HL-60 (cell line): ENCODE data around the gene AP1AR.

Experiments used
- DNase-seq, 2 experiments: peaks; one replicate each; pipeline ENCODE4 v3.0.0-alpha.2; 2010 to 2020; ENCODE audit warnings: low read depth in 1 of 2, low spot score in 1 of 2
- H3K27ac ChIP-seq: fragments of 250-450 bp; sonication (Bioruptor Pico); replicated peaks from 2 replicates; pipeline ENCODE4 v1.5.1; 2020; ENCODE audit warnings: mild to moderate bottlenecking, moderate library complexity
- H3K27me3 ChIP-seq: fragments of 250-450 bp; sonication (Bioruptor Pico); 2 replicates; pipeline ENCODE4 v1.5.1; 2021; ENCODE audit warnings: mild to moderate bottlenecking, moderate library complexity; ENCODE audit not compliant: insufficient read depth, poor library complexity, severe bottlenecking
- H3K4me3 ChIP-seq: replicated peaks from 2 replicates; pipeline ENCODE4 v1.5.1; 2011; ENCODE audit warnings: mild to moderate bottlenecking, control low read depth, low read length; ENCODE audit not compliant: insufficient read depth
- CTCF ChIP-seq: IDR thresholded peaks from one replicate; pipeline ENCODE4 v1.5.1; 2011; ENCODE audit warnings: low read length, control low read depth, inconsistent platforms; ENCODE audit not compliant: insufficient read depth
- GABPA ChIP-seq: IDR thresholded peaks from 2 replicates; pipeline ENCODE4 v1.6.1; 2012; ENCODE audit warnings: low read depth
- POLR2AphosphoS5 ChIP-seq: IDR thresholded peaks from 2 replicates; pipeline ENCODE4 v1.6.1; 2012; ENCODE audit warnings: low read depth
- REST ChIP-seq: IDR thresholded peaks from 2 replicates; pipeline ENCODE4 v1.6.1; 2012; ENCODE audit warnings: low read depth; ENCODE audit not compliant: insufficient replicate concordance
- SPI1 ChIP-seq: IDR thresholded peaks from 2 replicates; pipeline ENCODE4 v1.6.1; 2012; ENCODE audit warnings: low read depth, mild to moderate bottlenecking, borderline replicate concordance

The AP1AR gene

GRCh38 chr4:112184438-112184837, 47.1 kb upstream of the AP1AR start:
- Histone ChIP-seq H3K4me3 (no peak overlapping the region), H3K27me3 (no peaks in the 10 kb centered on the region), H3K27ac (no peak overlapping the region)
- TF ChIP-seq REST: no peak
- no peak for TF ChIP-seq CTCF
- TF ChIP-seq GABPA: no peak
- TF ChIP-seq POLR2AphosphoS5: no peak
- TF ChIP-seq SPI1: no peak
- DNase-seq: no peak

GRCh38 chr4:112185334-112185733, 46.3 kb upstream of the AP1AR start:
- no peaks in the 10 kb centered on the region for H3K27me3 ChIP-seq
- TF ChIP-seq GABPA (no peak), POLR2AphosphoS5 (no peak), SPI1 (no peak), CTCF (no peak), REST (no peak)
- DNase-seq: no peak
- no peak overlapping the region for H3K4me3 ChIP-seq
- H3K27ac ChIP-seq: peak overlapping the region; percentile 21

GRCh38 chr4:112185740-112186670, 45.6 kb upstream of the AP1AR start:
- Histone ChIP-seq H3K27ac (peak overlapping the region; percentile 27), H3K27me3 (no peaks in the 10 kb centered on the region), H3K4me3 (no peak overlapping the region)
- TF ChIP-seq GABPA: no peak
- TF ChIP-seq REST: no peak
- TF ChIP-seq POLR2AphosphoS5: no peak
- TF ChIP-seq CTCF: no peak
- no peak for TF ChIP-seq SPI1
- DNase-seq: peak; percentile 81 to 82
